HT-29 (cell line): ENCODE results near the gene C19orf33. TPM values are rescaled to one million over a fixed set of nuclear protein-coding genes. Genes with fewer than 3 reads are reported as not detected.

Experiments used
- DNase-seq: peaks from one replicate; pipeline ENCODE4 v3.0.0-alpha.2; 2015; ENCODE audit warnings: low spot score
- total RNA-seq: library from RNA; depleted of rRNA; stranded (reverse); fragments of >200 nt; shearing (Covaris generic); gene quantifications from 2 replicates; pipeline ENCODE4 v1.2.3, GENCODE V29; 2014

C19orf33 gene
- total RNA-seq, 1 experiment from 2014 or later: 1,477 TPM

GRCh38 chr19:38278751-38279150 lies 25.3 kb upstream of the C19orf33 start:
- no peak for DNase-seq

DNA sequence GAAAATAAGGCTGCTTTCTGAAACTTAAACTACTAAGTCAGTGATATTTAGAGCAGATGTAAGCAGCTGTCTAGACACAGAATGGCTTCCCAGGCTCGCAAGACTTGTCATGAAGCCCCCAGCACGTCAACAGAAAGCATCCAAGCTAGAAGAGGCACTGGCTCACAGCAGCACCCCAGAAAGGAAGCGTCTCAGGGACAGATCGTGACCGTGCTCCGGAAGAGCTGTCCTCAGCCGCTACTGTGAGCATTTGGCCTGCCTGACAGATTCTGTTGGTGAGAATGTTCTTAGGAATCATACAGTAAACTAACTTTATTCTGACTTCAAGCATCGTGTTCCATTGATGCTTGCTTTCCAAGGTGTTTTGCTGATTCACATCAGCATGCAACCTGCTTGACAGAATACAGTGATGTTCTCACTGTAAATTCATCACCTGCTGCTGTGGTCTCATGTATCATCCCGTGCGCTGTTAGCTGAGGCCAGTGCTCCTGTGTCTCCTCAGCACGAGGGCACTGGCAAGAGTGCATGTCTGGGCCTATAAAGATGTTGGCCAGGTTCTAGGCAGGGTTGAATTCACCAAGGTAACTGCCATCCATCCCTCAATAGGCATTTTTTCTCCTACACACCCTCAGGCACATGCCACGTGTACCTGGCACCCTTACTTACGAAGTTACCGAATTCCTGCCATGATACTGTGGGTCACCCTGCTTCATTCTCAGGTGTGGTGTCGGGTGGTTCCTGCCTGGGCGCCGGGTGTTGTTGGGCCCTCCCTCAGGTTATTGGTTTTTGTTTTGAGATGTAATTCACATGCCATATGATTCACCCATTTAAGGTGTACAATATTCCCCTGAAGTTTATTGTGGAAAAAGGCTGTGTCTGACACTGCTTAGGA lies 23.8 kb upstream of the C19orf33 start:
- DNase-seq: no peak

- DNase-seq: no peak
Measured at GRCh38 chr19:38281811-38282566, 22.1 kb upstream of the C19orf33 start.

DNA sequence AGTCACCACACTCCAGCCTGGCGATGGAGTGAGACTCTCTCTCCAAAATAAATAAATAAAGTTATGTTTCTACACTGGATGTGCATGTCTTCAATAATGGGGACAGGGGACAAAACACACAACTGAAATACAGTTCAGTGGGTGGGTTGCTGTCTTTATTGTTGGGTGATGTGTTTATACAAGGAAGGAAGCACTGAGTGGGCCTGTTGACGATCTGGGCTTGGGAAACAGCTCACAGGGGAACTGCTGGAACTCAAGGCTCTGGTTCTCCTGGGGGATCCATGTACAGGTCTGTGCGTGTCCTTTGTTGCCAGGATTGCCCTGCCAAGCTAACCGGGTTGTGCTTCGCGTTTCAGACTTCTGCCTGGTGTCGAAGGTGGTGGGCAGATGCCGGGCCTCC lies 20.8 kb upstream of the C19orf33 start:
- no peak for DNase-seq

- DNase-seq: no peak
Measured at GRCh38 chr19:38284422-38284821, 19.6 kb upstream of the C19orf33 start.

GRCh38 chr19:38285567-38285966 lies 18.5 kb upstream of the C19orf33 start:
- DNase-seq: no peak

DNA sequence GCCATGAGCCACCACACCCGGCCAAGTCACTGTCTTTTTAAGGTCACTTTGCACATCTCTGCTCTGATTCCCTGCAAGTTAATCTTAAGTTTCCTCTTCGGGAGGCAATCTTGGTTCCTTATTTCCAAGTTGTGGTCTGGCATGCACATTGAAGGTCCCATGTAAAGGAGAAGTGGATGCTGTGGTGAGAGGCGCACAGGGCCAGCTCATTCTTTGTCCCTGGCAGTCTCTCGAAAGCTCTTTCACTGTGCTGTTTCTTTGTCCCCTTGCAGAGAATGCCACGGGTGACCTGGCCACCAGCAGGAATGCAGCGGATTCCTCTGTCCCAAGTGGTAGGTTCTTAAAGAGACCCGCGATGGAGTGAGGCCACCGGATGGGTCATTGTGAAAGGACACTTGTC lies 16.4 kb upstream of the C19orf33 start:
- DNase-seq: no peak

GRCh38 chr19:38288123-38288855 lies 15.8 kb upstream of the C19orf33 start:
- no peak for DNase-seq

DNA sequence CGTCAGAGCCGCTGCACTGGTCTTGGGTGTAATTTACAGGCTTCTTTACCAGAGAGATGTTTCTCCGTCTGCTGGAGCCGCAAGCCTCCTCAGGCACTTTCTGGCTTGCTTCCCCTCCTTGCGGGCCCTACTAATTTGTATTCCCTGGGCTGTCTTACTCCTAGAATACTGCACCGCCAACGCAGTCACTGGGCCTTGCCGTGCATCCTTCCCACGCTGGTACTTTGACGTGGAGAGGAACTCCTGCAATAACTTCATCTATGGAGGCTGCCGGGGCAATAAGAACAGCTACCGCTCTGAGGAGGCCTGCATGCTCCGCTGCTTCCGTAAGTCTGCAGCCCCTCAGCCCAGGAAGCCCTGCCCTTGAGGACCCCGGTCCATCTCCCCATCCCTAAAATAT lies 14.1 kb upstream of the C19orf33 start:
- DNase-seq: no peak

- peak; percentile 87 for DNase-seq
Measured at GRCh38 chr19:38290631-38291147, 13.4 kb upstream of the C19orf33 start.

DNA sequence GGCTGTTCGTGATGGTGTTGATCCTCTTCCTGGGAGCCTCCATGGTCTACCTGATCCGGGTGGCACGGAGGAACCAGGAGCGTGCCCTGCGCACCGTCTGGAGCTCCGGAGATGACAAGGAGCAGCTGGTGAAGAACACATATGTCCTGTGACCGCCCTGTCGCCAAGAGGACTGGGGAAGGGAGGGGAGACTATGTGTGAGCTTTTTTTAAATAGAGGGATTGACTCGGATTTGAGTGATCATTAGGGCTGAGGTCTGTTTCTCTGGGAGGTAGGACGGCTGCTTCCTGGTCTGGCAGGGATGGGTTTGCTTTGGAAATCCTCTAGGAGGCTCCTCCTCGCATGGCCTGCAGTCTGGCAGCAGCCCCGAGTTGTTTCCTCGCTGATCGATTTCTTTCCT lies 12.2 kb upstream of the C19orf33 start:
- DNase-seq: no peak

GRCh38 chr19:38293281-38293680 lies 10.8 kb upstream of the C19orf33 start:
- DNase-seq: no peak

- no peak for DNase-seq
Measured at GRCh38 chr19:38294090-38294489, 10.0 kb upstream of the C19orf33 start.

- DNase-seq: peak; percentile 86
Measured at GRCh38 chr19:38298821-38299680, 5.0 kb upstream of the C19orf33 start.

GRCh38 chr19:38304352-38304865 lies 358 bp downstream of the C19orf33 start:
- DNase-seq: no peak

DNA sequence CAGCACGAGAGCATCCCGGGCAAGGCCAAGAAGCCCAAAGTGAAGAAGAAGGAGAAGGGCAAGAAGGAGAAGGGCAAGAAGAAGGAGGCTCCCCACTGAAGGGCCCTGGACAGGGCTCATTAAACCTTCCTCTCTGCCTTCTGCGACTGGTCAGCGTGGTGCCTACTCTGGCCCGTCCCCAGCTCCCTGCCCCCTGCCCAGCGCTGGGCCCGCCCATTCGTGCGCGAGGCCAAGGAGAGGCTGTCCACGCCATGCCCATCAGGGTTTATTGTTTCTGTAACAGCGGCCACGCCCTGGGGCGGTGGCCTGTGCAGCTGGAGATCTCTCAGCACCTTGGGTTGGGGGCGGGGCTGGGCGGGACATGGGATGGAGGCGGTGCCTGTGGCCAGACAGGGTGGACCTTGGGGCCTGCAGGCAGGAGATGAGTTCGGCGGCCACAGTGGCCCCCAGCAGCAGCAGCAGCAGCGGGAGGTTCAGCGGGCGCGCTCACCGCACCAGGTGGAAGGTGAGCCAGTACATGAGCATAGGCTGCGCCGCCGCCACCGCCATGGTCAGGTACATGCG lies 897 bp downstream of the C19orf33 start:
- DNase-seq: peak; percentile 100

GRCh38 chr19:38306236-38306635 lies 2.2 kb downstream of the C19orf33 start:
- no peak for DNase-seq

DNA sequence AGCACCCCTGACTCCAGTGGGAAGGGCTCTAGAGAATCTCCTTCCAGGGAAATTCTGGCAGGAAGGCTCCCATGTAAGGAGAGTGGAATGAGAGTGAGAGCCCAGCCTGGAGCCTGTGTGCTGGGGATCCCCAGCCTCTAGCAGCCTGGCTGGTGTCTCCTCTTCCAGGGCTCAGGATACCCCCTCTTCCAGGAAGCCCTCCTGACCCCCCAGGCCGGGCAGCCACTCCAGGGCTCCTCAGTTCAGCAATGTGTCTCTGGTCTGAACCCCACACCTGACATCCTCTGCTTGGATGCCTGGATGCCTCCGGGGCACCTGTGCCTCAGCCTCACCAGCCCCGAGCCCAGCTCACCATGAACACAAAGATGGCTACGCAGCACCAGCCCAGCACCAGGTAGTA lies 3.0 kb downstream of the C19orf33 start:
- DNase-seq: no peak

- DNase-seq: no peak
Measured at GRCh38 chr19:38307597-38307996, 3.5 kb downstream of the C19orf33 start.
